Suprapubic skin (tissue), 4 donors: ENCODE data around the gene TPRX1.

Source experiments
- CTCF ChIP-seq, 2 donors: fragments of 200-600 bp in 1 of 2; fragments of 450-650 bp in 1 of 2; sonication (generic) in 1 of 2; IDR thresholded peaks; one replicate each; pipeline ENCODE4 v1.5.1; 2016 to 2019; ENCODE audit warnings: antibody characterized with exemption in 2 of 2, mild to moderate bottlenecking in 1 of 2, moderate library complexity in 1 of 2
- POLR2A ChIP-seq, 2 donors: fragments of 450-650 bp; IDR thresholded peaks; one replicate each; pipeline ENCODE4 v1.6.1; 2017; ENCODE audit warnings: antibody characterized with exemption in 2 of 2, mild to moderate bottlenecking in 2 of 2, moderate library complexity in 2 of 2
- POLR2AphosphoS5 ChIP-seq, 3 donors: sonication (generic); formaldehyde crosslinking; IDR thresholded peaks; one replicate each; pipeline ENCODE4 v1.6.1; 2017; ENCODE audit warnings: antibody characterized with exemption in 3 of 3

GRCh38 chr19:47766359-47766620 is 38.1 kb downstream of the TPRX1 start:
- TF ChIP-seq POLR2A (IDR thresholded peaks at IDR 0.05), result no peak
- no peak for TF ChIP-seq CTCF (IDR thresholded peaks at IDR 0.05)
- no peak for TF ChIP-seq POLR2AphosphoS5 (IDR thresholded peaks at IDR 0.05)
